ENCODE data around the gene BRME1.

The BRME1 gene

DNA sequence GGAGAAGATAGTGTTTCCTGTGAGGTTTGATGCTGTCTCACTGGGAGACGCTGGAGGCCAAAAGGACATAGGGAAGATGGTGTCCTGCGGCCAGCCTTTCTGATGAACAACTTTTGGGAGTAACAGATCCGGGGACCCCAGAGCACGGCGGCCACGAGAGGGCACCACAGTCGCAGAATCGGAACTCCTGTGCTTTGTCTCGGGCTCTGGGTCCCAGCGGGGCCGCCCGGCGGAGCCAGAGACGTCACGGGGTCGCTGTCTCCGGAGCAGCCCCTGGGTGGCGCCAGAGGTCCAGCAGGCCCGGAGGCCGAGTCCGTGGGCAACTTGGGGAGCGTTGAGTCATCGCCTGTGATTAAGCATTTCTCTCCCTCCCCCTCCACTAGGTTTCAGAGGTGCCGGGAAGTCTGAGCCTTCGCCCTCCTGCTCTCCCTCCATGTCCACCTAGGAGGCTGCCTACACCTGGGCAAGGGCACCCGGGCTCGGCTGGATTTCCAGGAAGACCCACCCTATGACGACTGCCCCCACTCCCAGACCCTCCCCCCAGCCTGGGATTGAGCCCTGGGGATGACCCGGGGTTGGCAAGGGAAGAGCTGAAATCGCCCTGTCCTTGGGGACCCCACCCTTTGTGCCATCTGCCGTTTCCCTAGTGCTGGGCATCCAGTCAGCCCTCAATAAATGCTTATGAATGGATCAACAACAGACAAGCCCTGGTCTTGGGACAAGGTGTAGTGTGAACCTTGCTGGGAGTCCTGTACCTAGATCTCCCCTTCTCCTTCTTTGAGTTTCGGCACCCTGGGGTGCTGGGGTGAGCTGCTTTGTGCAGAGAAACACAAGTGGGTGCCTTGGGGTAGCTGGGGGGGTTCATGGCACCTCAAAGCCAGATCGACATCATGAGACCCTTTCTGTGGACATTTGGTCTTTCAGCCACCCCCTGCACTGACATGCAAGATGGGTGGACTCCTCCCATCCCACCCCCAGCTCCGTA lies 25.6 kb downstream of the BRME1 start (continued):
- TF ChIP-seq ZBTB11 (tag by site-specific recombination; conservative IDR thresholded peaks at IDR 0.05; ENCODE audit: low read depth) (peak; percentile 36; the same call in 1 of the 2 replicates), PATZ1 (tag by site-specific recombination; IDR thresholded peaks at IDR 0.05) (peak; percentile 92), ZNF341 (tag by site-specific recombination; IDR thresholded peaks at IDR 0.05; ENCODE audit: low read depth) (no peak), ZNF629 (tag by site-specific recombination; IDR thresholded peaks at IDR 0.05) (peak; percentile 90), ZNF585B (tag by site-specific recombination; IDR thresholded peaks at IDR 0.05) (no peak), ZSCAN23 (tag by site-specific recombination; IDR thresholded peaks at IDR 0.05) (peak; percentile 72), ZNF112 (tag by site-specific recombination; IDR thresholded peaks at IDR 0.05) (no peak), ZBTB20 (tag by site-specific recombination; IDR thresholded peaks at IDR 0.05) (no peak), KLF16 (tag by site-specific recombination; IDR thresholded peaks at IDR 0.05) (0 out of 2 replicates have a peak, but pooled peaks have one; percentile 35), ZNF670 (tag by site-specific recombination; IDR thresholded peaks at IDR 0.05; ENCODE audit: low read depth) (no peak), ZNF830 (tag by site-specific recombination; IDR thresholded peaks at IDR 0.05; ENCODE audit: low read depth) (no peak), YY2 (tag by site-specific recombination; IDR thresholded peaks at IDR 0.05) (0 out of 2 replicates have a peak, but pooled peaks have one; percentile 16), ZNF26 (tag by site-specific recombination; IDR thresholded peaks at IDR 0.05) (no peak; the same call in 1 of the 2 replicates), HOXA7 (CRISPR knock-in tag; IDR thresholded peaks at IDR 0.05; ENCODE audit: borderline replicate concordance) (no peak), ZNF433 (tag by site-specific recombination; IDR thresholded peaks at IDR 0.05; ENCODE audit: low read depth) (no peak), OVOL3 (tag by site-specific recombination; IDR thresholded peaks at IDR 0.05) (no peak), ZNF514 (tag by site-specific recombination; IDR thresholded peaks at IDR 0.05) (no peak), ZNF24 (tag by site-specific recombination; IDR thresholded peaks at IDR 0.05) (peak; percentile 86), ZNF10 (tag by site-specific recombination; IDR thresholded peaks at IDR 0.05) (peak; percentile 44; the same call in 1 of the 2 replicates), REPIN1 (tag by site-specific recombination; IDR thresholded peaks at IDR 0.05; ENCODE audit: low read depth) (no peak), ZNF610 (tag by site-specific recombination; IDR thresholded peaks at IDR 0.05; ENCODE audit: borderline replicate concordance) (peak; percentile 58; the same call in 1 of the 2 replicates), ZNF324 (tag by site-specific recombination; IDR thresholded peaks at IDR 0.05) (peak; percentile 85; the same call in 1 of the 2 replicates), ZNF518A (tag by site-specific recombination; conservative IDR thresholded peaks at IDR 0.05; ENCODE audit: low read depth) (0 out of 2 replicates have a peak, but pooled peaks have one; percentile 18), ZIC2 (tag by site-specific recombination; IDR thresholded peaks at IDR 0.05) (peak; percentile 69)
- TF ChIP-seq, protein P1, sequence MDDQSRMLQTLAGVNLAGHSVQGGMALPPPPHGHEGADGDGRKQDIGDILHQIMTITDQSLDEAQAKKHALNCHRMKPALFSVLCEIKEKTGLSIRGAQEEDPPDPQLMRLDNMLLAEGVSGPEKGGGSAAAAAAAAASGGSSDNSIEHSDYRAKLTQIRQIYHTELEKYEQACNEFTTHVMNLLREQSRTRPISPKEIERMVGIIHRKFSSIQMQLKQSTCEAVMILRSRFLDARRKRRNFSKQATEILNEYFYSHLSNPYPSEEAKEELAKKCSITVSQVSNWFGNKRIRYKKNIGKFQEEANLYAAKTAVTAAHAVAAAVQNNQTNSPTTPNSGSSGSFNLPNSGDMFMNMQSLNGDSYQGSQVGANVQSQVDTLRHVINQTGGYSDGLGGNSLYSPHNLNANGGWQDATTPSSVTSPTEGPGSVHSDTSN (CRISPR knock-in tag; IDR thresholded peaks at IDR 0.05): 0 out of 2 replicates have a peak, but pooled peaks have one; percentile 34

Measured in HEK293 (cell line).